ENCODE measurements around the gene URB1. TPM values are rescaled to one million over a fixed set of nuclear protein-coding genes. Genes with fewer than 3 reads are reported as not detected.

The URB1 gene
- total and polyA plus RNA-seq, 2 of the 8 experiments (the other 6 are each of a cell fraction or from before 2014, with no cell fraction given) = 8.1 to 28.9 TPM

DNA sequence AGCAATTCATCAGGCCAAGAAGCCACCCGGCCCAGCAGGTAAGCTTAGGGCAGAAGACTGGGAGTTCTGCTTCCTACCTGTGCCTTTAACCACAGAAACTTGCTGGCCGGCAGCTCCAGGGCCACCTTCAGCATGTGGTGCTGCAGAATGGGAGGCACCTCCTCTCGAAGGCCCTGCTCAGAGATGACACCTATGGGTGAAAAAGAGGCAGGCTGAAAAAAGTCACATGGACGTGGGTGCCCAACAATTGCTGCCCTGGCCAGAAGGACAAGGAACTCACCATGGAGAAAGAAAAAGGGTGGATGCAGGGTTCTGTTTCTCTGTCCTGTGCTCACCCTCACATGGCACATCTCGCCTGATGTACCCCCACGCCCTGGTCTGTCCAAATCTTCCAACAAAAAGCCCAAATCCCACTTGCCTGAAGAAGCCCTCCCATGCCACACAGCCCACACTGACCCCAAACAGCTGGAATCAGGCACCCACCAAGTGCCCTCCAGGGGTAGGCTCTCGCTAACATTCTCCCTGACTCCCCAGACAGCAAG, 33.0 kb downstream of the URB1 start:
- no peak overlapping the region for H3K27ac ChIP-seq (ENCODE audit: low read depth, low read length)
- no peaks in the 10 kb centered on the region for H3K23me2 ChIP-seq (ENCODE audit: low read depth, low read length)
- no peak for DNase-seq (ENCODE audit: low read depth in 1 of 2, low spot score in 2 of 2)
- H4K91ac ChIP-seq (replicated peaks; ENCODE audit: insufficient read length, low read length) = no peak overlapping the region
- H3K4ac ChIP-seq (replicated peaks; ENCODE audit: insufficient read length, low read depth, low read length) = no peak overlapping the region
- no peak overlapping the region for H3K23ac ChIP-seq (ENCODE audit: insufficient read length)
- no peak overlapping the region for H3K4me3 ChIP-seq (ENCODE audit: extremely low read depth in 1 of 4, insufficient read depth in 2 of 4, low read depth in 3 of 4, low read length in 4 of 4)
- H3K79me1 ChIP-seq (ENCODE audit: low read depth, low read length) = no peaks in the 10 kb centered on the region; the same call in 1 of the 2 replicates
- H2BK5ac ChIP-seq (ENCODE audit: low read depth, low read length) = no peak overlapping the region
- no peak overlapping the region for H2BK120ac ChIP-seq (replicated peaks; ENCODE audit: low read depth, low read length)
- peaks cover 34 to 86% (median 75%) of the 10 kb centered on the region in 4 experiments for H3K36me3 ChIP-seq (ENCODE audit: control insufficient read depth in 2 of 4, insufficient read depth in 4 of 4, low read length in 3 of 4)
- CTCF ChIA-PET (ENCODE audit: partially characterized antibody) = interaction anchor here (0.9 to 2.3 kb wide), 5 partner anchors 10 to 241 kb away, joined by 4 to 11 read pairs (median 9); no protein-coding TSS in a partner anchor
- no peak overlapping the region for H2AK5ac ChIP-seq (ENCODE audit: low read depth, low read length)
- H3K9ac ChIP-seq (replicated peaks in 1 of 4; ENCODE audit: extremely low read depth in 1 of 4, low read depth in 3 of 4, low read length in 3 of 4) = no peak overlapping the region
- H2AFZ ChIP-seq (ENCODE audit: low read length) = no peak overlapping the region
- no peaks in the 10 kb centered on the region for H3K27me3 ChIP-seq (replicated peaks in 1 of 4; ENCODE audit: control insufficient read depth in 3 of 4, extremely low read depth in 1 of 4, insufficient read depth in 3 of 4, low read length in 3 of 4)
- H4K8ac ChIP-seq (ENCODE audit: extremely low read depth, insufficient read depth, low read length) = no peak overlapping the region
- no peak overlapping the region for H3K18ac ChIP-seq (ENCODE audit: extremely low read depth, low read length)
- H3K14ac ChIP-seq (ENCODE audit: insufficient read length) = no peak overlapping the region
- H2BK15ac ChIP-seq (ENCODE audit: low read length) = no peak overlapping the region
- POLR2A ChIA-PET (ENCODE audit: partially characterized antibody) = no interaction called here
- H2BK20ac ChIP-seq (ENCODE audit: low read length) = no peak overlapping the region
- FAIRE-seq = no peak
- H4K5ac ChIP-seq (ENCODE audit: insufficient read length, low read depth, low read length) = no peak overlapping the region
- TF ChIP-seq BACH1 (IDR thresholded peaks at IDR 0.05; ENCODE audit: low read length) = no peak
- TF ChIP-seq, protein P1, sequence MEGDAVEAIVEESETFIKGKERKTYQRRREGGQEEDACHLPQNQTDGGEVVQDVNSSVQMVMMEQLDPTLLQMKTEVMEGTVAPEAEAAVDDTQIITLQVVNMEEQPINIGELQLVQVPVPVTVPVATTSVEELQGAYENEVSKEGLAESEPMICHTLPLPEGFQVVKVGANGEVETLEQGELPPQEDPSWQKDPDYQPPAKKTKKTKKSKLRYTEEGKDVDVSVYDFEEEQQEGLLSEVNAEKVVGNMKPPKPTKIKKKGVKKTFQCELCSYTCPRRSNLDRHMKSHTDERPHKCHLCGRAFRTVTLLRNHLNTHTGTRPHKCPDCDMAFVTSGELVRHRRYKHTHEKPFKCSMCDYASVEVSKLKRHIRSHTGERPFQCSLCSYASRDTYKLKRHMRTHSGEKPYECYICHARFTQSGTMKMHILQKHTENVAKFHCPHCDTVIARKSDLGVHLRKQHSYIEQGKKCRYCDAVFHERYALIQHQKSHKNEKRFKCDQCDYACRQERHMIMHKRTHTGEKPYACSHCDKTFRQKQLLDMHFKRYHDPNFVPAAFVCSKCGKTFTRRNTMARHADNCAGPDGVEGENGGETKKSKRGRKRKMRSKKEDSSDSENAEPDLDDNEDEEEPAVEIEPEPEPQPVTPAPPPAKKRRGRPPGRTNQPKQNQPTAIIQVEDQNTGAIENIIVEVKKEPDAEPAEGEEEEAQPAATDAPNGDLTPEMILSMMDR (IDR thresholded peaks at IDR 0.05; ENCODE audit: control extremely low read depth in 1 of 3, insufficient read depth in 1 of 3, low read depth in 1 of 3, low read length in 3 of 3) = peak in 1 of 3 experiments; percentile 2; a peak in 1 of 4 replicates
- H3K4me1 ChIP-seq (replicated peaks in 1 of 4; ENCODE audit: control insufficient read depth in 3 of 4, insufficient read depth in 4 of 4, low read length in 3 of 4) = no peaks in the 10 kb centered on the region
- no peak overlapping the region for H3K4me2 ChIP-seq (ENCODE audit: insufficient read depth in 1 of 2, low read depth in 2 of 2, low read length in 2 of 2)
- H3K9me3 ChIP-seq (ENCODE audit: insufficient read depth in 2 of 2, low read depth in 1 of 2, low read length in 1 of 2) = no peaks in the 10 kb centered on the region
- no peaks in the 10 kb centered on the region for H3K79me2 ChIP-seq (ENCODE audit: control insufficient read depth in 1 of 2, insufficient read depth in 2 of 2, low read length in 2 of 2)
- no peak overlapping the region for H2BK12ac ChIP-seq (ENCODE audit: low read depth, low read length)
- peaks cover 2 to 5% of the 10 kb centered on the region in 2 experiments for H4K20me1 ChIP-seq (replicated peaks in 1 of 2; ENCODE audit: control insufficient read depth in 1 of 2, insufficient read depth in 2 of 2, low read length in 2 of 2)
- no peak overlapping the region for H3K56ac ChIP-seq (replicated peaks; ENCODE audit: insufficient read length, low read depth, low read length)
- 86% methylated on average over 7 of the region's 7 CpGs; no CpG with 5 or more reads in 1 of the 2 experiments for WGBS, 2 experiments (ENCODE audit: extremely low coverage in 1 of 2, insufficient coverage in 1 of 2, insufficient read length in 1 of 2, insufficient replicate concordance in 2 of 2, low coverage in 1 of 2, low lambda C conversion rate in 2 of 2, missing lambda C conversion rate in 1 of 2)
